PC-9 (cell line): Measurements from ENCODE around the gene PPP1CA. TPM values are rescaled to one million over a fixed set of nuclear protein-coding genes. Genes with fewer than 3 reads are reported as not detected.

Experiments
- BruUV-seq: library from RNA; stranded (reverse); fragments of 400-500 nt; replicated peaks from 2 replicates; lab custom pipeline; 2021; lab: Mats Ljungman, UMichigan
- CTCF ChIA-PET: fragments of 300-600 bp; sonication (Branson Sonifier 250); formaldehyde crosslinking; loops from one replicate; lab custom pipeline; 2022; ENCODE audit warnings: antibody characterized with exemption; lab: Charles Lee
- POLR2A ChIA-PET: fragments of 300-600 bp; sonication (Branson Sonifier 250); formaldehyde crosslinking; loops from one replicate; lab custom pipeline; 2022; ENCODE audit warnings: antibody characterized with exemption; ENCODE audit not compliant: unreplicated experiment; lab: Charles Lee
- DNase-seq, 2 experiments: peaks; one replicate each; pipeline versions ENCODE4 v3.0.0 to v3.0.0-alpha.2; 2015 to 2022; ENCODE audit warnings: mixed read lengths in 1 of 2
- H2AFZ ChIP-seq: fragments of 200-600 bp; sonication (generic); 2 replicates; pipeline ENCODE4 v1.8.1; 2017; ENCODE audit warnings: antibody characterized with exemption
- H3F3A ChIP-seq: fragments of 200-600 bp; sonication (generic); 2 replicates; pipeline ENCODE4 v1.8.1; 2017; ENCODE audit warnings: antibody characterized with exemption, mild to moderate bottlenecking, low read depth; ENCODE audit not compliant: insufficient read depth
- H3K27ac ChIP-seq: fragments of 200-600 bp; sonication (generic); 2 replicates; pipeline ENCODE4 v1.6.1; 2016; ENCODE audit warnings: mixed run types
- H3K27me3 ChIP-seq: fragments of 200-600 bp; sonication (generic); 2 replicates; pipeline ENCODE4 v1.6.1; 2016; ENCODE audit warnings: low read depth, mixed run types; ENCODE audit not compliant: insufficient read depth
- H3K36me3 ChIP-seq: fragments of 200-600 bp; sonication (generic); 2 replicates; pipeline ENCODE4 v1.6.1; 2016; ENCODE audit warnings: low read depth, mixed run types
- H3K4me1 ChIP-seq: fragments of 200-600 bp; sonication (generic); replicated peaks from 2 replicates; pipeline ENCODE4 v1.6.1; 2016; ENCODE audit warnings: mixed run types; ENCODE audit not compliant: insufficient read depth
- H3K4me2 ChIP-seq: fragments of 200-600 bp; sonication (generic); 2 replicates; pipeline ENCODE4 v1.6.1; 2017; ENCODE audit warnings: mixed run types
- H3K4me3 ChIP-seq: fragments of 200-600 bp; sonication (generic); 2 replicates; pipeline ENCODE4 v1.6.1; 2016; ENCODE audit warnings: mixed run types
- H3K79me2 ChIP-seq: fragments of 200-600 bp; sonication (generic); 2 replicates; pipeline ENCODE4 v1.6.1; 2017; ENCODE audit warnings: low read depth, mixed run types
- H3K9me2 ChIP-seq: fragments of 200-600 bp; sonication (generic); 2 replicates; pipeline ENCODE4 v1.8.1; 2017; ENCODE audit warnings: mild to moderate bottlenecking; ENCODE audit not compliant: insufficient read depth
- H3K9me3 ChIP-seq: fragments of 200-600 bp; sonication (generic); 2 replicates; pipeline ENCODE4 v1.8.1; 2016; ENCODE audit warnings: low read depth; ENCODE audit not compliant: insufficient read depth
- H4K20me1 ChIP-seq: fragments of 200-600 bp; sonication (generic); 2 replicates; pipeline ENCODE4 v1.8.1; 2017; ENCODE audit not compliant: insufficient read depth
- CTCF ChIP-seq: fragments of 200-600 bp; sonication (generic); conservative IDR thresholded peaks from 2 replicates; pipeline ENCODE4 v1.6.1; 2017; ENCODE audit warnings: mixed run types, antibody characterized with exemption, mild to moderate bottlenecking, moderate library complexity
- EZH2 ChIP-seq: fragments of 200-600 bp; sonication (generic); IDR thresholded peaks from 2 replicates; pipeline ENCODE4 v1.8.0; 2017; ENCODE audit warnings: antibody characterized with exemption, low read depth
- intact Hi-C: fragments of 100-400 bp; cut with micrococcal nuclease; formaldehyde crosslinking; loops from one replicate; pipeline ENCODE4 v1.10.0; 2022; ENCODE audit not compliant: unreplicated experiment
- total RNA-seq: library from RNA; stranded (reverse); gene quantifications from 2 replicates; pipeline ENCODE4 v1.2.3, GENCODE V29; 2021

Gene PPP1CA
- total RNA-seq, 1 experiment from 2014 or later, result 306 TPM

GRCh38 chr11:67438158-67438902 lies 36.7 kb upstream of the PPP1CA start:
- H3K36me3 ChIP-seq, result no peaks in the 10 kb centered on the region; the same call in none of the 2 replicates
- peaks cover 10% of the 10 kb centered on the region for H3K79me2 ChIP-seq
- no peak overlapping the region for H3K4me2 ChIP-seq
- H3K9me3 ChIP-seq, result no peaks in the 10 kb centered on the region
- H4K20me1 ChIP-seq, result peaks cover 6% of the 10 kb centered on the region; the same call in 1 of the 2 replicates
- H3K4me3 ChIP-seq, result no peak overlapping the region
- H3F3A ChIP-seq, result peaks cover 29% of the 10 kb centered on the region
- BruUV-seq, result no TSS peak
- intact Hi-C loops, result no loop called here
- H3K4me1 ChIP-seq, result peaks cover 12% of the 10 kb centered on the region
- TF ChIP-seq CTCF (no peak), EZH2 (no peak)
- no peak overlapping the region for H3K27ac ChIP-seq
- POLR2A ChIA-PET, result no interaction called here
- DNase-seq, result no peak
- no peak overlapping the region for H2AFZ ChIP-seq
- H3K27me3 ChIP-seq, result no peaks in the 10 kb centered on the region
- H3K9me2 ChIP-seq, result no peaks in the 10 kb centered on the region
- CTCF ChIA-PET, result no interaction called here

GRCh38 chr11:67437809-67438157 lies 36.1 kb upstream of the PPP1CA start:
- Histone ChIP-seq H3K4me2 (no peak overlapping the region), H3K9me3 (no peaks in the 10 kb centered on the region), H3K79me2 (peaks cover 7% of the 10 kb centered on the region), H3K4me1 (peaks cover 15% of the 10 kb centered on the region), H2AFZ (no peak overlapping the region), H3K9me2 (no peaks in the 10 kb centered on the region), H3K27me3 (no peaks in the 10 kb centered on the region), H3K36me3 (no peaks in the 10 kb centered on the region; the same call in none of the 2 replicates), H3K4me3 (no peak overlapping the region), H4K20me1 (peaks cover 6% of the 10 kb centered on the region; the same call in 1 of the 2 replicates), H3F3A (peaks cover 29% of the 10 kb centered on the region), H3K27ac (no peak overlapping the region)
- ChIA-PET POLR2A (no interaction called here), CTCF (no interaction called here)
- intact Hi-C loops, result no loop called here
- no TSS peak for BruUV-seq
- no peak for DNase-seq
- no peak for TF ChIP-seq CTCF
- no peak for TF ChIP-seq EZH2

GRCh38 chr11:67437082-67437808 lies 35.6 kb upstream of the PPP1CA start, which contains the start of gene PTPRCAP:
TSS of gene PTPRCAP (minus strand) at chr11:67437682. CDS start at chr11:67437619, 63 bp downstream.
- no peak for TF ChIP-seq CTCF
- Histone ChIP-seq H3K27ac (no peak within 1 kb of the TSS), H4K20me1 (peaks cover 6% of the 10 kb centered on the region; the same call in 1 of the 2 replicates), H3K9me2 (no peaks in the 10 kb centered on the region), H3K36me3 (no peaks in the 10 kb centered on the region; the same call in none of the 2 replicates), H3K4me2 (no peak within 1 kb of the TSS), H3K4me1 (peaks cover 10% of the 10 kb centered on the region; the same call in 1 of the 2 replicates), H3K4me3 (no peak within 1 kb of the TSS), H3K79me2 (peaks cover 2% of the 10 kb centered on the region; the same call in 1 of the 2 replicates), H3K9me3 (no peaks in the 10 kb centered on the region), H3K27me3 (no peaks in the 10 kb centered on the region), H3F3A (peaks cover 29% of the 10 kb centered on the region), H2AFZ (no peak within 1 kb of the TSS)
- no TSS peak for BruUV-seq
- intact Hi-C loops, result no loop called here
- no peak for DNase-seq
- ChIA-PET CTCF (interaction anchor here (0.6 kb wide), 1 partner anchor 383 kb away, joined by 3 read pairs; no protein-coding TSS in a partner anchor), POLR2A (interaction anchor here (0.7 kb wide), 1 partner anchor 141 kb away, joined by 4 read pairs; no protein-coding TSS in a partner anchor)
